AG04450 (cell line): ENCODE results near the gene PRR16. TPM values are rescaled to one million over a fixed set of nuclear protein-coding genes. Genes with fewer than 3 reads are reported as not detected.
"Not testable (repeated sequence)": the region's sequence is repeated elsewhere in the genome, so short reads cannot be mapped to it uniquely, and the experiment has no call there.

ENCODE experiments used
- CTCF ChIA-PET: fragments of 300-600, 350-600 bp; formaldehyde crosslinking; extraction: SDS; loops from one replicate; lab custom pipeline; 2022; ENCODE audit warnings: antibody characterized with exemption, inconsistent platforms; lab: Charles Lee
- POLR2A ChIA-PET: fragments of 350-600 bp; formaldehyde crosslinking; extraction: SDS; loops from one replicate; lab custom pipeline; 2021; ENCODE audit warnings: antibody characterized with exemption, inconsistent platforms; lab: Yijun Ruan, JAX
- DNase-seq: peaks from one replicate; pipeline ENCODE4 v3.0.0-alpha.2; 2011; ENCODE audit warnings: low read depth, low spot score
- H3K27ac ChIP-seq: one replicate; pipeline ENCODE4 v1.5.1; 2012; ENCODE audit warnings: low read depth, low read length, control low read depth
- H3K27me3 ChIP-seq: one replicate; pipeline ENCODE4 v1.6.0; 2012; ENCODE audit warnings: low read length; ENCODE audit not compliant: control insufficient read depth, insufficient read depth
- H3K4me3 ChIP-seq: 2 replicates; pipeline ENCODE4 v1.5.1; 2011; ENCODE audit warnings: mild to moderate bottlenecking, low read depth, low read length, control low read depth
- H3K9me3 ChIP-seq: 2 replicates; pipeline ENCODE4 v1.5.1; 2012; ENCODE audit warnings: low read length; ENCODE audit not compliant: control insufficient read depth, insufficient read depth
- polyA plus RNA-seq: library from polyadenylated mRNA; depleted of rRNA; stranded (reverse); fragments of >200 nt; gene quantifications from 2 replicates; pipeline ENCODE4 v1.2.3, GENCODE V29; 2011
- TF ChIP-seq, protein P1 (sequence below): IDR thresholded peaks from 2 replicates; pipeline ENCODE4 v1.5.1; 2011; ENCODE audit warnings: low read depth, low read length, control low read depth, inconsistent platforms

Gene PRR16
- polyA plus RNA-seq, 1 experiment: 26.8 TPM

DNA sequence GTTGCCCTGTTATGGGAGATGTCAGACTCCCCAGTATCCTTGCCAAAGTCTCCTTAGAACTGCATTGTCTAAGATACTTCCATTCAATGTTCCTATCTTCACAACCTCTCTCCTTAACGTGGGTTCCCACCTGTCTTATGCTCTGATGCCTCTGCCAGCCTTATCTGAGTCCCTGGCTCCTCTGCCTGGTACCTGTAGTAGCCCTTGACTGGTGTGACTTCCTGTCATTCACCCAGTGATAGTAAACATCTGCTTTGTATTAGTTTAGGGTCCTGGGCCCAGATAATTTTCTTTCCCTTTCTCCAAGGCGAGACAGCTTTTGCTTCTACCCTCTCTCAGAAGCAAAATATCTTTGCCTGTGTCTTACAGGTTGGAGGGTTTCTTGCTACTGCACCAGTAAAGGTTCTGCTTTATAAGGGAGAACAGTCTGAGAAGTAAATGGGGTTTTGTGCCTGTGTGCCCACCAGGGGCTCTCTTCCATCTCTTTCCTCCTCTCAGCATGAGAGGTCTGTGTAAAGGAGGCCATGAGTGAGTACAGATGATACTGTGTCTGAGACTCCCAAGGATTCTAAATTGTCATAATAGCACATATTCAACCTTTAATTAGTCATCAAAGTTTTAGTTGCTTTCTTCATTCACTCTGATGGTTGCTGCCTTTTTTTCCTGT is 220.8 kb downstream of the PRR16 start:
- Histone ChIP-seq H3K9me3 (no peaks in the 10 kb centered on the region), H3K4me3 (no peak overlapping the region), H3K27me3 (no peaks in the 10 kb centered on the region), H3K27ac (no peak overlapping the region)
- ChIA-PET POLR2A (no interaction called here), CTCF (interaction anchor here (0.7 kb wide), 1 partner anchor 23 kb away, joined by 3 read pairs; no protein-coding TSS in a partner anchor)
- TF ChIP-seq, protein P1, sequence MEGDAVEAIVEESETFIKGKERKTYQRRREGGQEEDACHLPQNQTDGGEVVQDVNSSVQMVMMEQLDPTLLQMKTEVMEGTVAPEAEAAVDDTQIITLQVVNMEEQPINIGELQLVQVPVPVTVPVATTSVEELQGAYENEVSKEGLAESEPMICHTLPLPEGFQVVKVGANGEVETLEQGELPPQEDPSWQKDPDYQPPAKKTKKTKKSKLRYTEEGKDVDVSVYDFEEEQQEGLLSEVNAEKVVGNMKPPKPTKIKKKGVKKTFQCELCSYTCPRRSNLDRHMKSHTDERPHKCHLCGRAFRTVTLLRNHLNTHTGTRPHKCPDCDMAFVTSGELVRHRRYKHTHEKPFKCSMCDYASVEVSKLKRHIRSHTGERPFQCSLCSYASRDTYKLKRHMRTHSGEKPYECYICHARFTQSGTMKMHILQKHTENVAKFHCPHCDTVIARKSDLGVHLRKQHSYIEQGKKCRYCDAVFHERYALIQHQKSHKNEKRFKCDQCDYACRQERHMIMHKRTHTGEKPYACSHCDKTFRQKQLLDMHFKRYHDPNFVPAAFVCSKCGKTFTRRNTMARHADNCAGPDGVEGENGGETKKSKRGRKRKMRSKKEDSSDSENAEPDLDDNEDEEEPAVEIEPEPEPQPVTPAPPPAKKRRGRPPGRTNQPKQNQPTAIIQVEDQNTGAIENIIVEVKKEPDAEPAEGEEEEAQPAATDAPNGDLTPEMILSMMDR: peak; percentile 43
- DNase-seq: no peak

DNA sequence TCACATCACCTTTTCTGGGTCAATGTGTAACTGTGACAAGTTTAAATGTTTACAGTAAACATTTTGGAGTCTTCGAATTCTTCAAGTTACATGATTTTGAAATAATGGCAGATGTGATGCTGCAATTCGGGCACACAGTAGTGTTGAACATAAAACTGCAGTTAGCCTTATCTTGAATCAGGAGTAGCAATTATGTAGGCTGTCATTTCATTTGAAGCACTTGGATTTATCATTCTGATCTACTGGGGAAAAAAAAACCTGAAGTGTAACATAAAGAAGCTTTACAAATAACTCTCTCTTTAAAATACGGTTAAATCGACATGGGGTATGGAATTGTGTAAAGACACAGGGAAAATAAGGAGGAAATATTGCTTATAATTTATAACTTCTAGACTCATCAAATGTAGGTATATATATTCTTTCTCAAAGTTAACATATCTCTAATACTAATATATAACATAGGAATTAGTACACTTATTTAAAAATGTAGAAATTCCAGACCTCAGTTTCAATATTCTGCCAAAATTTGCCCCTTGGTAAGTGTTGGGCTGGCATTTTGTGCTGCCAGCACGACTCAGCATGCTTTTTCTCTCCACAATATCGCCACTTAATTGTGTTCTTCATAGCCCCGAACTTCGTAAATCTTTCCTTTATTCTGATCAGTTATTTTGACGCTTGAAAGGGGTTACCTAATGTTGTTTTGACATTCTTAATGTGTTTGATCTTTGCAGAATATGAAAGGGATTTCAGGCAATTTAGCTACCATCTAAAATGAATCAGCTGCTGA is 226.7 kb downstream of the PRR16 start:
- ChIA-PET CTCF (no interaction called here), POLR2A (no interaction called here)
- no peaks in the 10 kb centered on the region for H3K27me3 ChIP-seq
- H3K4me3 ChIP-seq: no peak overlapping the region
- no peaks in the 10 kb centered on the region for H3K9me3 ChIP-seq
- DNase-seq: no peak
- TF ChIP-seq, protein P1: no peak
- no peak overlapping the region for H3K27ac ChIP-seq

DNA sequence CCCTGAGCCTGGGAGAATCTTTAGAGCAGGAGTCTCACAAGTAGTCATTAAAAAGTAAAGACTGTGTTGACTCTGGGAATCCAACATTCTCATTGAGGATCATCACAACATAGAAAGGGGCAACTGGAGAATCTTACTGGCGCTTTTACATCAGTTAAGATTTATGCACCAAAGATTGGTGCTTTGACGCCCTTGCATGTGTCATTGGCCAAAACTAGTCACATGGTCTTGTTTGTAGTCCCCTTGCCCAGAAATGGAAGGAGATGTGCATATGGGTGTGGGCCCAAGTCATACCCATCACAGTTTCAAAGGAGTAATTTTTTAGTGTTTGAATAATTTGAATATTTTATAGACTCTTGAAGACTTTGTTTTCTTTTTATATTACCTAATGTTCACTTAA is 228.2 kb downstream of the PRR16 start:
- no peak overlapping the region for H3K27ac ChIP-seq
- no peaks in the 10 kb centered on the region for H3K27me3 ChIP-seq
- no peaks in the 10 kb centered on the region for H3K9me3 ChIP-seq
- H3K4me3 ChIP-seq: no peak overlapping the region
- TF ChIP-seq, protein P1: no peak
- DNase-seq: no peak
- ChIA-PET CTCF (no interaction called here), POLR2A (no interaction called here)

DNA sequence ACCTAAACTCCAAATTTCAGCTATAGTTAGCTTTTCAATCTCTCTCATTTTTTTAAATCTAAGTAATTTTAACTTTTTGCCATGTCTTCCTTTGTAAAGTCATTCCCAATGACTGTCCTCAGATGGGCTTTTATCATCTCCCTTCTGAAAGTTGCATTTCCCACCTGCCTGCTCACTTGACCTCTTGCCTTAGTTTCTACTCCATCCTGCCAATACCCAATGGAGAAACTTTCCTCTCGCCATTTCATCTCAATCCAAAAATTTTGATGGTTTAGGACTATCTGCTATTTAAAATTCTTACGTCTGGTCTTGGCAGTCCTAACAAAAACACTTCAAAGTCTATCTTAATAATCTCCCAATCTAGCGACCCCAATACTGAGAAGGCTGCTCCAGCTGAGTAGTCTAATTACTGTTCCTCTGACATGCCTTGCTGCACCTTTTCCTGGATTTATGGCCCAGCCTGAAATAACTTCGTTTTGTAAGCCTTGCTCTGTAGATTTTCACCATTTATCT is 231.3 kb downstream of the PRR16 start:
- CTCF ChIA-PET: no interaction called here
- Histone ChIP-seq H3K27ac (no peak overlapping the region), H3K27me3 (no peaks in the 10 kb centered on the region), H3K4me3 (no peak overlapping the region), H3K9me3 (no peaks in the 10 kb centered on the region)
- DNase-seq: no peak
- POLR2A ChIA-PET: no interaction called here
- TF ChIP-seq, protein P1: no peak

DNA sequence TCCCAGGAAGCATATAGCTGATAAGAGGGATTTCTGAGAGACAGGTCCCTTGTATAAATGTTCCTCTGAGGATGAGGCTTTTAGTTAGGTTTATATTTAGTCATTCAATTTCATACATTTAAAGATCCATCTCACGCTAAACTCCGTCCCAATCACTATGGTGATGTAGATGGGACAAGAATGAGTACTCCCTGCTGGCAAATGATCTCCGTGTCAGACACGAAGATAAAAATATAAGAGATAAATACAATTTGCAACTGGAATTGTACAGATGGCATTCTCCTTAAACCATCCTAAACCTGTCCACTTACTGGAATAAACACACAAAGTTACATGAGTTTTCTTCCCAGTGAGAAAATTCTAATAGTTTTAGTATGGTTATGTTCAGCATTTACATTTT is 233.0 kb downstream of the PRR16 start:
- no peak for DNase-seq
- Histone ChIP-seq H3K27ac (no peak overlapping the region), H3K4me3 (no peak overlapping the region), H3K9me3 (no peaks in the 10 kb centered on the region), H3K27me3 (no peaks in the 10 kb centered on the region)
- ChIA-PET CTCF (interaction anchor here (1.1 kb wide), 1 partner anchor 10 kb away, joined by 3 read pairs; no protein-coding TSS in a partner anchor), POLR2A (interaction anchor here (0.6 kb wide), 1 partner anchor 20 kb away, joined by 3 read pairs; no protein-coding TSS in a partner anchor)
- TF ChIP-seq, protein P1: no peak

DNA sequence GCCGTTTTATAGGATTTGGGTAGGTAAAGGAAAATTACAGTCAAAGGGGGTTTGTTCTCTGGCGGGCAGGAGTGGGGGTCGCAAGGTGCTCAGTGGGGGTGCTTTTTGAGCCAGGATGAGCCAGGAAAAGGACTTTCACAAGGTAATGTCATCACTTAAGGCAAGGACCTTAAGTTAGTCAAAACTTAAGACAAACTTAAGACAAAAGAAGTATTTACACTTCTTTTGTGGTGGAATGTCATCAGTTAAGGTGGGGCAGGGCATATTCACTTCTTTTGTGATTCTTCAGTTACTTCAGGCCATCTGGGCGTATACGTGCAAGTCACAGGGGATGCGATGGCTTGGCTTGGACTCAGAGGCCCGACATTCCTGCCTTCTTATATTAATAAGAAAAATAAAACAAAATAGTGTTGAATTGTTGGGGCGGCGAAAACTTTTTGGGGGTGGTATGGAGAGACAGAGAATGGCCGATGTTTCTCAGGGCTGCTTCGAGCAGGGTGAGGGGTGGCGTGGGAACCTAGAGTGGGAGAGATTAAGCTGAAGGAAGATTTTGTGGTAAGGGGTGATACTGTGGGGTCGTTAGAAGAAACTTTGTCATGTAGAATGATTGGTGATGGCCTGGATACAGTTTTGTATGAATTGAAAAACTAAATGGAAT is 233.7 kb downstream of the PRR16 start:
- H3K4me3 ChIP-seq, DNase-seq, POLR2A ChIA-PET, H3K27ac ChIP-seq, H3K27me3 ChIP-seq, H3K9me3 ChIP-seq, CTCF ChIA-PET: not testable (repeated sequence)

DNA sequence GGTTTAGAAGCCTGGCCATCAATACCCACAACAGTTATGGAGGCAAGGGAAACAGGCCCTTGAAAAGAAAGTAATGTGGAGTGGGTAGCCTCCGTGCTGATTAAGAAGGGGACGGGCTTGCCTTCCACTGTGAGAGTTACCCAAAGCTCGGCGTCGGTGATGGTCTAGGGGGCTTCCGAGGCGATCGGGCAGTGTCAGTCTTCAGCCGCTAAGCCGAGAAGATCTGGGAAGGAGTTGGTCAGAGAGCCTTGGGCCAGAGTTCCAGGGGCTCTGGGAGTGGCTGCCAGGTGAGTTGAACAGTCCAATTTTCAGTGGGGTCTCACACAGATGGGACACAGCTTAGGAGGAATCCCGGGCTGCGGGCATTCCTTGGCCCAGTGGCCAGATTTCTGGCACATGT is 236.6 kb downstream of the PRR16 start:
- H3K9me3 ChIP-seq, POLR2A ChIA-PET, H3K27ac ChIP-seq, CTCF ChIA-PET, H3K4me3 ChIP-seq, H3K27me3 ChIP-seq, DNase-seq: not testable (repeated sequence)
